AG09309 (cell line): ENCODE data around the gene DRD4.

Source experiments
- DNase-seq: peaks from one replicate; pipeline ENCODE4 v3.0.0-alpha.2; 2010; ENCODE audit warnings: low read depth
- H3K4me3 ChIP-seq: 2 replicates; pipeline ENCODE4 v1.5.1; 2011; ENCODE audit warnings: mild to moderate bottlenecking, low read depth, low read length, moderate library complexity; ENCODE audit not compliant: control insufficient read depth
- CTCF ChIP-seq: IDR thresholded peaks from 2 replicates; pipeline ENCODE4 v1.5.1; 2011; ENCODE audit warnings: mild to moderate bottlenecking, low read depth, low read length, inconsistent platforms; ENCODE audit not compliant: insufficient read depth, control insufficient read depth; ENCODE audit errors: missing control alignments

The DRD4 gene

DNA sequence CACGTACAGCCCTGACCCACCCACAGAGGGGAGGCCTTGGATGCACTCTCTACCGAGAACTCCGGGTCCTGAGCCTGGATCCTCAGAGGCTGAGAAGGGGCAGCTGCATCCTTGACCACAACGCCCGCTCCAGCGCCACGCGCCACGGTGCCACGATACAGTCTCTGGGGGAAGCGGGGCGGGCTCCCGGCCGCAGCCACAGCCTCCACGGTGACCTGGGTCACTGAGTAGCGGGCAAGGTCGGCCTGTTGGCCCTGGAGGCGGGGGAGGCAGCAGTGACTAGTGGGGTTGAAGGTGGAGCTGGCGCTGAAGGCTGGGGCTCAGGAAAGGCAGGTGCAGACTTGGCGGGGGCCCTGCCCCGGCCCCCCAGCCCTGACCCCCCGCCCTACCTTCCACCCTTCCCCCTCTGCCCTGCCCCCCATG is 17.4 kb upstream of the DRD4 start:
- DNase-seq = no peak
- TF ChIP-seq CTCF = no peak

GRCh38 chr11:620201-620600 is 16.9 kb upstream of the DRD4 start:
- no peak for DNase-seq
- no peak overlapping the region for H3K4me3 ChIP-seq
- TF ChIP-seq CTCF = no peak

More for the DNA sequence above, 17.4 kb upstream of the DRD4 start:
- no peak overlapping the region for H3K4me3 ChIP-seq

GRCh38 chr11:620935-621814 is 15.9 kb upstream of the DRD4 start:
- TF ChIP-seq CTCF = no peak
- DNase-seq = no peak

GRCh38 chr11:621838-622237 is 15.2 kb upstream of the DRD4 start:
- no peak overlapping the region for H3K4me3 ChIP-seq
- TF ChIP-seq CTCF = no peak
- DNase-seq = no peak

More at GRCh38 chr11:620935-621814, 15.9 kb upstream of the DRD4 start:
- H3K4me3 ChIP-seq = no peak overlapping the region

GRCh38 chr11:623349-623869 is 13.7 kb upstream of the DRD4 start:
- H3K4me3 ChIP-seq = no peak overlapping the region
- TF ChIP-seq CTCF = no peak
- DNase-seq = no peak

DNA sequence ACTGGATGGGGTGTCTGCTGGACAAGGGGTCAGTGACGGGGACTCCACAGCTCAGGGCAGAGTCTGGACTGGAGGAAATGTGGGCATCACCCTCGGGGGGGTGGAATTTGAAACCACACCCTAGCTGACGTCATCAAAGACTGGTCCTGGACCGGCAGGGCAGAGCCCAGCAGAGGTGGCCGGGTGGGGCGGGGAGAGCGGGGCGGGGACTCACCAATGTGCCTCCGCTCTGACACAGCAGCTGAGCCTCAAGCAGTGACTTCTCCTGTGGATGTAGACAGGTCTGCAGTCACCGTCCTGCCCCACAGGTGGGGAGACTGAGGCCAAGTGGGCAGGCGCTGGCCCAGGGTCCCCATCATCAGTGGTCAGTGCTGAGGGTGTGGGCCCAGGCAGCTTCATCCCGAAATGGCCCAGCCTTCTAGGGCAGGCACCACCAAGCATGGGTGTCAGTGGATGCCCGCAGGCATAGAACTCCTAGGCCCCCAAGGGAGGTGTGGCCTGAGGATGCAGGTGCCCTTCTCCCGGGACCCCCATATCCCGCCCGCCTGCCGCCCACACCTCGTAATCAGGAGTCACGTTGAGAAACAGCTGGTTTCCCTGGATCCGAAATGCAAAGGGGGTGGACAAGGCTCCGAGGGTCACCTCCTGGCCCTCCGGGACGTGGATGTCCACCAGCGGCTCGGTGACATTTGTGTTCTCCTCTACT is 12.9 kb upstream of the DRD4 start:
- no peak for TF ChIP-seq CTCF
- H3K4me3 ChIP-seq = no peak overlapping the region
- no peak for DNase-seq
